Heart right ventricle (tissue), 16 donors: ENCODE results near the gene CHST11. TPM values are rescaled to one million over a fixed set of nuclear protein-coding genes. Genes with fewer than 3 reads are reported as not detected.

Experiments
- ATAC-seq, 8 donors: fragments of 200-7000 bp; cut with Tn5 transposase; one replicate each; pipeline ENCODE4 v1.9.1; 2020; ENCODE audit warnings: mild to moderate bottlenecking in 8 of 8, moderate library complexity in 8 of 8, moderate number of reproducible peaks in 1 of 8
- DNase-seq, 2 donors: peaks; one replicate each; pipeline ENCODE4 v3.0.0-alpha.2; 2020
- H3K27ac ChIP-seq, 10 donors: fragments of 200-600 bp; sonication (generic) in 2 of 10; one replicate each; pipeline versions ENCODE4 v1.5.0 to v1.8.0; 2020 to 2022; ENCODE audit warnings: mild to moderate bottlenecking in 3 of 10
- H3K27me3 ChIP-seq, 7 donors: fragments of 200-600 bp; one replicate each; pipeline ENCODE4 v1.8.0; 2021 to 2022; ENCODE audit warnings: mild to moderate bottlenecking in 2 of 7
- H3K36me3 ChIP-seq, 9 donors: fragments of 200-600 bp; sonication (generic) in 1 of 9; one replicate each; pipeline versions ENCODE4 v1.5.0 to v1.8.0; 2020 to 2022; ENCODE audit warnings: mild to moderate bottlenecking in 2 of 9
- H3K4me1 ChIP-seq, 9 donors: fragments of 200-600 bp; sonication (generic) in 1 of 9; one replicate each; pipeline versions ENCODE4 v1.5.0 to v1.8.0; 2020 to 2022; ENCODE audit warnings: mild to moderate bottlenecking in 4 of 9
- H3K4me3 ChIP-seq, 10 donors: fragments of 200-600 bp; sonication (generic) in 2 of 10; one replicate each; pipeline versions ENCODE4 v1.5.0 to v1.8.0; 2020 to 2022; ENCODE audit warnings: mild to moderate bottlenecking in 7 of 10, moderate library complexity in 2 of 10
- H3K9me3 ChIP-seq, 11 donors: fragments of 200-600 bp in 10 of 11; sonication (generic) in 2 of 11; one replicate each; pipeline versions ENCODE4 v1.5.0 to v1.8.0; 2013 to 2022; ENCODE audit warnings: mild to moderate bottlenecking in 2 of 11, control low read depth in 1 of 11, moderate library complexity in 1 of 11
- CTCF ChIP-seq, 9 donors: fragments of 200-600 bp; sonication (generic) in 2 of 9; IDR thresholded peaks; one replicate each; pipeline versions ENCODE4 v1.5.0 to v1.8.0; 2021 to 2022; ENCODE audit warnings: antibody characterized with exemption in 9 of 9, mild to moderate bottlenecking in 5 of 9, moderate library complexity in 1 of 9
- WGBS, 2 donors: extraction: QIAGEN DNeasy Blood & Tissue Kit; methylation state at CpG; one replicate each; pipeline ENCODE4 v1.1.7; 2013; ENCODE audit warnings: inconsistent platforms in 1 of 2; 5-methylcytosine and 5-hydroxymethylcytosine counted together
- intact Hi-C, 10 donors: fragments of 100-400 bp; cut with DNase I; formaldehyde crosslinking; loops; one replicate each; pipeline versions ENCODE4 v1.11.1 to v1.14.2; 2022
- polyA plus RNA-seq, 2 donors: library from polyadenylated mRNA; stranded (reverse); fragments of 200-250 nt; gene quantifications; one replicate each; pipeline ENCODE4 v1.2.3, GENCODE V29; 2013
- total RNA-seq, 10 donors: library from RNA; stranded (reverse); fragmentation: NEBNext Ultra II Directional in 3 of 10; extraction: Animal tissue kit (Norgen Biotek cat#: 25700) in 3 of 10; gene quantifications; one replicate each; pipeline versions ENCODE4 v1.2.1 to v1.2.4, GENCODE V29; 2021 to 2023
- donor health status: Arrhythmogenic right ventricular cardiomyopathy.
- donor health status: ischemic (EF 13 %, LVEDD 7.1; RV severe dilation, severe dysfunction).
- donor health status: healthy with polysubstance abuse.
- donor health status: DM: no; HTN: yes; CAD: no.
- donor health status: DM: no; HTN: no; CAD: no.
- donor health status: ischemic (EF 25% LVEDD 6.9; RV normal size, moderate dysfunction).
- donor health status: ischemic (EF 25% LVEDD 5.7; RV mildly dilated, moderate dysfunction).
- donor health status: healthy.
- donor health status: DM: yes; HTN: yes; CAD: no.
- donor health status: Ischemic cardiomyopathy.
- donor health status: ischemic (EF 35%, LVEDD 5.7; RV mildly dilated, moderate dysfunction).
- donor health status: nonischemic (EF 11% LVEDD 7.7; RV severe dilation, severe dysfunction).
- donor health status: DM: yes; HTN: yes; CAD: no.
- donor health status: PGD.
- donor health status: ischemic (EF 29% LVEDD 5.4; RV normal size, mild dysfunction).
- donor health status: nonischemic (EF 23%, LVEDD 6.1; RV moderate dilation, normal function).

CHST11 gene
- total and polyA plus RNA-seq, 12 donors: 1.1 to 12.7 (median 4.3) TPM

GRCh38 chr12:104533134-104533533 is 76.4 kb downstream of the CHST11 start:
- ATAC-seq: no peak
- Histone ChIP-seq H3K27ac (no peak overlapping the region), H3K4me3 (no peak overlapping the region), H3K36me3 (no peaks in the 10 kb centered on the region), H3K27me3 (no peaks in the 10 kb centered on the region), H3K4me1 (peaks cover 0 to 16% (median 0%) of the 10 kb centered on the region in 9 donors), H3K9me3 (peaks cover 0 to 5% (median 0%) of the 10 kb centered on the region in 11 donors)
- no peak for DNase-seq
- 92 to 96% methylated on average over 2 of the region's 2 CpGs for WGBS, 2 donors
- intact Hi-C loops: no loop called here
- TF ChIP-seq CTCF (IDR thresholded peaks at IDR 0.05): no peak

- WGBS, 2 donors: 65 to 67% methylated on average over 10 of the region's 10 CpGs
- ATAC-seq (no peak), DNase-seq (no peak)
- Histone ChIP-seq H3K27ac (no peak overlapping the region), H3K9me3 (peaks cover 0 to 4% (median 0%) of the 10 kb centered on the region in 11 donors), H3K27me3 (no peaks in the 10 kb centered on the region), H3K4me1 (peaks cover 0 to 16% (median 0%) of the 10 kb centered on the region in 9 donors), H3K4me3 (no peak overlapping the region), H3K36me3 (no peaks in the 10 kb centered on the region)
- TF ChIP-seq CTCF (IDR thresholded peaks at IDR 0.05): no peak
- intact Hi-C loops: no loop called here
Measured at GRCh38 chr12:104534162-104534856, 77.6 kb downstream of the CHST11 start.

- DNase-seq (no peak), ATAC-seq (no peak)
- Histone ChIP-seq H3K4me3 (no peak overlapping the region), H3K27ac (no peak overlapping the region), H3K9me3 (no peaks in the 10 kb centered on the region), H3K36me3 (no peaks in the 10 kb centered on the region), H3K27me3 (no peaks in the 10 kb centered on the region), H3K4me1 (peaks cover 0 to 16% (median 0%) of the 10 kb centered on the region in 9 donors)
- no peak for TF ChIP-seq CTCF (IDR thresholded peaks at IDR 0.05)
- WGBS, 2 donors: 94% methylated on average over 3 of the region's 3 CpGs
- intact Hi-C loops: no loop called here
Measured at GRCh38 chr12:104534857-104535248, 78.1 kb downstream of the CHST11 start.

GRCh38 chr12:104535369-104535768 is 78.6 kb downstream of the CHST11 start:
- ATAC-seq: no peak
- H3K36me3 ChIP-seq: no peaks in the 10 kb centered on the region
- no peak for DNase-seq
- WGBS, 2 donors: 91 to 94% methylated on average over 3 of the region's 3 CpGs
- TF ChIP-seq CTCF (IDR thresholded peaks at IDR 0.05): no peak
- no peak overlapping the region for H3K4me3 ChIP-seq
- H3K27ac ChIP-seq: no peak overlapping the region
- peaks cover 0 to 16% (median 0%) of the 10 kb centered on the region in 9 donors for H3K4me1 ChIP-seq
- no peaks in the 10 kb centered on the region for H3K9me3 ChIP-seq
- intact Hi-C loops: no loop called here
- H3K27me3 ChIP-seq: no peaks in the 10 kb centered on the region
